ENCODE data around the gene C9orf85.
"Not testable (repeated sequence)": the region's sequence is repeated elsewhere in the genome, so short reads cannot be mapped to it uniquely, and the experiment has no call there.

Gene C9orf85

GRCh38 chr9:72006501-72006900 is 95.1 kb downstream of the C9orf85 start:
- ATAC-seq (replicated peaks; ENCODE audit: extremely low read depth, poor library complexity, severe bottlenecking) (no peak), DNase-seq (ENCODE audit: low spot score in 2 of 2) (no peak)
- no peaks in the 10 kb centered on the region for H3K4me1 Mint-ChIP-seq
- no peaks in the 10 kb centered on the region for H3K36me3 Mint-ChIP-seq (ENCODE audit: insufficient read depth)
- no peaks in the 10 kb centered on the region for H3K9me3 Mint-ChIP-seq
- no peak overlapping the region for H3K27ac Mint-ChIP-seq (ENCODE audit: low read depth)
- no peaks in the 10 kb centered on the region for H3K27me3 Mint-ChIP-seq
- H3K4me3 Mint-ChIP-seq: no peak overlapping the region

- not testable (repeated sequence) for ATAC-seq (replicated peaks; ENCODE audit: extremely low read depth, poor library complexity, severe bottlenecking); H3K9me3 Mint-ChIP-seq; H3K27me3 Mint-ChIP-seq; H3K4me3 Mint-ChIP-seq; H3K27ac Mint-ChIP-seq (ENCODE audit: low read depth); DNase-seq (ENCODE audit: low spot score in 2 of 2); H3K4me1 Mint-ChIP-seq; H3K36me3 Mint-ChIP-seq (ENCODE audit: insufficient read depth)
Observed at GRCh38 chr9:72007726-72008125, 96.3 kb downstream of the C9orf85 start.

DNA sequence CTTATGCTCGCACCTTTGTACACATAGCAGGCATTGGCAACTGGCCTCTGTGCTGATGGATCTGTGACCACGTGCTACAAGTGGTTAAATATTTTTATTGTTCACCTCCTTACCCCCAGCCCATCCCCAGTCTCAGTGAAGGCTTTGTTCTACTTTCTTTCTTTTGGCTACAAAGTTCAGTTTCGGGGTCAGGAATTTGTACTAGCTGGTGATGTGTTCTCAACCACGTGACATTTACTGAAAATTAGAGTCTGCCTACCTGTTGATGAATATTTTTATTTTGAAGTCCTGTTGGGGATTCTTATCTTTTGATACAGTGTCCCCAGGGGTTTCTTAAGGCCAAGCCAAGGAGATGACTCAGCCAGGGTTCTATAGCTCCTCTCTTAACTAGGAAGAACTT is 101.2 kb downstream of the C9orf85 start:
- no peak overlapping the region for H3K27ac Mint-ChIP-seq (ENCODE audit: low read depth)

GRCh38 chr9:72013292-72013760 is 101.9 kb downstream of the C9orf85 start:
- Mint-ChIP-seq H3K36me3 (ENCODE audit: insufficient read depth) (no peaks in the 10 kb centered on the region), H3K27ac (ENCODE audit: low read depth) (no peak overlapping the region), H3K9me3 (no peaks in the 10 kb centered on the region), H3K4me3 (no peak overlapping the region), H3K4me1 (peaks cover 5% of the 10 kb centered on the region), H3K27me3 (no peaks in the 10 kb centered on the region)
- ATAC-seq (replicated peaks; ENCODE audit: extremely low read depth, poor library complexity, severe bottlenecking) (no peak), DNase-seq (ENCODE audit: low spot score in 2 of 2) (no peak)

More for the DNA sequence above, 101.2 kb downstream of the C9orf85 start:
- no peak for DNase-seq (ENCODE audit: low spot score in 2 of 2)
- no peaks in the 10 kb centered on the region for H3K27me3 Mint-ChIP-seq
- H3K9me3 Mint-ChIP-seq: no peaks in the 10 kb centered on the region
- H3K4me3 Mint-ChIP-seq: no peak overlapping the region
- H3K4me1 Mint-ChIP-seq: peaks cover 5% of the 10 kb centered on the region
- H3K36me3 Mint-ChIP-seq (ENCODE audit: insufficient read depth): no peaks in the 10 kb centered on the region
- ATAC-seq (replicated peaks; ENCODE audit: extremely low read depth, poor library complexity, severe bottlenecking): no peak

- no peaks in the 10 kb centered on the region for H3K9me3 Mint-ChIP-seq
- no peak overlapping the region for H3K27ac Mint-ChIP-seq (ENCODE audit: low read depth)
- no peak for DNase-seq (ENCODE audit: low spot score in 2 of 2)
- H3K4me3 Mint-ChIP-seq: no peak overlapping the region
- no peaks in the 10 kb centered on the region for H3K27me3 Mint-ChIP-seq
- ATAC-seq (replicated peaks; ENCODE audit: extremely low read depth, poor library complexity, severe bottlenecking): no peak
- no peaks in the 10 kb centered on the region for H3K4me1 Mint-ChIP-seq
- H3K36me3 Mint-ChIP-seq (ENCODE audit: insufficient read depth): no peaks in the 10 kb centered on the region
Observed at GRCh38 chr9:72022841-72023240, 111.4 kb downstream of the C9orf85 start.

All from central memory CD8-positive, alpha-beta T cell (primary cell).